GM12878 (cell line): Measurements from ENCODE around the gene EEF2K. TPM values are rescaled to one million over a fixed set of nuclear protein-coding genes. Genes with fewer than 3 reads are reported as not detected.

Experiments
- ATAC-seq: fragments of 200-7000 bp; cut with Tn5 transposase; 3 replicates; pipeline ENCODE4 v1.9.1; 2020; ENCODE audit warnings: mild to moderate bottlenecking, moderate library complexity
- BruUV-seq: library from RNA; stranded (reverse); fragments of 400-500 nt; replicated peaks from 2 replicates; lab custom pipeline; 2021; lab: Mats Ljungman, UMichigan
- CTCF ChIA-PET: fragments of 300-600 bp; sonication (Branson Sonifier 250); formaldehyde crosslinking; extraction: SDS; loops from one replicate; lab custom pipeline; 2021; ENCODE audit warnings: inconsistent platforms; lab: Yijun Ruan, JAX
- POLR2A ChIA-PET: fragments of 350-600 bp; formaldehyde crosslinking; extraction: SDS; loops from one replicate; lab custom pipeline; 2021; ENCODE audit warnings: inconsistent platforms; lab: Charles Lee
- RAD21 ChIA-PET: fragments of 300-600 bp; sonication (Branson Sonifier 250); formaldehyde crosslinking; loops from one replicate; lab custom pipeline; 2023; ENCODE audit warnings: antibody characterized with exemption; ENCODE audit not compliant: unreplicated experiment; lab: Charles Lee
- SMC1A ChIA-PET: fragments of 300-600 bp; sonication (Branson Sonifier 250); formaldehyde crosslinking; loops from one replicate; lab custom pipeline; 2023; ENCODE audit not compliant: unreplicated experiment, uncharacterized antibody; lab: Charles Lee
- DNase-seq: peaks from one replicate; pipeline ENCODE4 v3.0.0-alpha.2; 2011; ENCODE audit warnings: low read depth, low spot score
- FAIRE-seq: peaks from 3 replicates; lab custom pipeline; 2011; peaks lifted over from hg19 to GRCh38; lab: Jason Lieb, UNC
- H2AFZ ChIP-seq: 2 replicates; pipeline ENCODE4 v1.6.0; 2011; ENCODE audit warnings: low read depth, low read length, control low read depth; ENCODE audit not compliant: control insufficient read depth
- H3K27ac ChIP-seq: 2 replicates; pipeline ENCODE4 v1.5.1; 2011; ENCODE audit warnings: control low read depth; ENCODE audit not compliant: control insufficient read depth, insufficient read depth
- H3K27me3 ChIP-seq, 2 experiments: replicated peaks in 1 of 2; 2 replicates each; pipeline versions ENCODE4 v1.6.0 to v1.6.1; 2011; ENCODE audit warnings: low read length in 1 of 2; ENCODE audit not compliant: control insufficient read depth in 2 of 2, insufficient read depth in 2 of 2
- H3K36me3 ChIP-seq, 2 experiments: 2 replicates each; pipeline ENCODE4 v1.5.1; 2011; ENCODE audit warnings: low read length in 1 of 2; ENCODE audit not compliant: control insufficient read depth in 2 of 2, insufficient read depth in 2 of 2
- H3K4me1 ChIP-seq: 2 replicates; pipeline ENCODE4 v1.6.1; 2011; ENCODE audit warnings: mild to moderate bottlenecking, low read length, moderate library complexity, mixed read lengths; ENCODE audit not compliant: control insufficient read depth, insufficient read depth
- H3K4me2 ChIP-seq: 2 replicates; pipeline ENCODE4 v1.6.0; 2011; ENCODE audit warnings: control low read depth; ENCODE audit not compliant: control insufficient read depth, insufficient read depth
- H3K4me3 ChIP-seq: fragments of 200-600 bp; sonication (generic); 2 replicates; pipeline ENCODE4 v1.5.1; 2016
- H3K79me2 ChIP-seq: 2 replicates; pipeline ENCODE4 v1.6.0; 2011; ENCODE audit warnings: low read length; ENCODE audit not compliant: control insufficient read depth, insufficient read depth
- H3K9ac ChIP-seq: 2 replicates; pipeline ENCODE4 v1.8.0; 2011; ENCODE audit warnings: low read length, control low read depth, mixed read lengths; ENCODE audit not compliant: control insufficient read depth, insufficient read depth
- H3K9me3 ChIP-seq: replicated peaks from 3 replicates; pipeline ENCODE4 v1.5.1; 2011; ENCODE audit warnings: mild to moderate bottlenecking, low read length; ENCODE audit not compliant: control insufficient read depth, insufficient read depth
- H4K20me1 ChIP-seq: 2 replicates; pipeline ENCODE4 v1.6.0; 2011; ENCODE audit not compliant: control insufficient read depth, insufficient read depth
- ATF7 ChIP-seq: fragments of 450-650 bp; IDR thresholded peaks from 2 replicates; pipeline ENCODE4 v1.6.1; 2016; ENCODE audit warnings: low read depth, mild to moderate bottlenecking
- NR2F1 ChIP-seq: fragments of 450-650 bp; conservative IDR thresholded peaks from 2 replicates; pipeline ENCODE4 v1.6.1; 2017; ENCODE audit warnings: mild to moderate bottlenecking
- SMAD5 ChIP-seq: IDR thresholded peaks from 2 replicates; pipeline ENCODE4 v1.6.1; 2016; ENCODE audit warnings: antibody characterized with exemption, low read depth
- TCF7 ChIP-seq: IDR thresholded peaks from 2 replicates; pipeline ENCODE4 v1.6.1; 2014; ENCODE audit warnings: antibody characterized with exemption, borderline replicate concordance
- USF1 ChIP-seq: IDR thresholded peaks from 2 replicates; pipeline ENCODE4 v1.6.1; 2011; ENCODE audit warnings: borderline replicate concordance, low read depth, mild to moderate bottlenecking, moderate library complexity, mixed read lengths, low read length; ENCODE audit not compliant: insufficient read depth; ENCODE audit errors: extremely low read length
- WGBS: methylation state at CpG from one replicate; pipeline ENCODE4 v1.1.6; 2016; ENCODE audit warnings: low lambda C conversion rate; ENCODE audit not compliant: insufficient replicate concordance, insufficient coverage; ENCODE audit errors: missing lambda C conversion rate; 5-methylcytosine and 5-hydroxymethylcytosine counted together
- in situ Hi-C: fragments of 300-500 bp; cut with MboI; formaldehyde crosslinking; loops from 9 replicates; pipeline ENCODE4 v1.14.3; 2018; ENCODE audit warnings: mixed read lengths
- intact Hi-C: fragments of 100-400 bp; cut with micrococcal nuclease; formaldehyde crosslinking; loops from one replicate; pipeline ENCODE4 v1.14.2; 2022; ENCODE audit not compliant: unreplicated experiment
- polyA plus RNA-seq, 11 experiments: library from polyadenylated mRNA; depleted of rRNA in 4 of 11; unstranded in 6 of 11; stranded (reverse) in 5 of 11; fragments of >200 nt; fragmentation: Nextera tagmentation in 4 of 11; fragmentation: Illumina TruSeq in 1 of 11; extraction: Ambion mirVana in 4 of 11; extraction: Trizol in 1 of 11; gene quantifications; 1 replicate in 1 of 11; 2 replicates in 10 of 11; pipeline versions ENCODE4 v1.2.1 to v1.2.3, GENCODE V29; 2011 to 2016; ENCODE audit warnings: inconsistent platforms in 2 of 11, missing spikeins in 2 of 11, low read depth in 1 of 11
- total RNA-seq, 4 experiments: library from RNA; depleted of rRNA in 3 of 4; stranded (reverse); fragments of >200 nt in 3 of 4; fragmentation: Illumina TruSeq in 1 of 4; extraction: Trizol in 1 of 4; gene quantifications; 2 replicates each; pipeline versions ENCODE4 v1.2.1 to v1.2.3, GENCODE V29; 2013 to 2021

EEF2K gene
- total and polyA plus RNA-seq, 10 of the 15 experiments (the other 5 are each of a cell fraction or from before 2014, with no cell fraction given), result 2.0 to 29.6 (median 12.2) TPM

GRCh38 chr16:22214889-22215288, 8.8 kb downstream of the EEF2K start:
- H4K20me1 ChIP-seq, result no peaks in the 10 kb centered on the region
- H3K4me1 ChIP-seq, result peaks cover 21% of the 10 kb centered on the region
- intact Hi-C loops (no loop called here), in situ Hi-C loops (no loop called here)
- ATAC-seq (no peak), DNase-seq (no peak), FAIRE-seq (no peak)
- TF ChIP-seq NR2F1 (no peak), SMAD5 (no peak), TCF7 (no peak), USF1 (no peak), ATF7 (no peak)
- ChIA-PET RAD21 (no interaction called here), CTCF (interaction anchor here (0.6 to 0.8 kb wide), 3 partner anchors 9 to 79 kb away, joined by 3 read pairs; no protein-coding TSS in a partner anchor), SMC1A (interaction anchor here (8.2 kb wide), 1 partner anchor 7 kb away, joined by 83 read pairs; the partner anchor contains the start of gene EEF2K), POLR2A (no interaction called here)
- no peaks in the 10 kb centered on the region for H3K27me3 ChIP-seq
- 79% methylated on average over 3 of the region's 3 CpGs for WGBS
- peaks cover 5% of the 10 kb centered on the region for H3K9me3 ChIP-seq
- no peak overlapping the region for H3K4me2 ChIP-seq
- BruUV-seq, result no TSS peak
- no peak overlapping the region for H3K4me3 ChIP-seq
- no peak overlapping the region for H2AFZ ChIP-seq
- H3K79me2 ChIP-seq, result peaks cover 52% of the 10 kb centered on the region
- no peak overlapping the region for H3K9ac ChIP-seq
- peaks cover 10 to 15% of the 10 kb centered on the region in 2 experiments for H3K36me3 ChIP-seq
- no peak overlapping the region for H3K27ac ChIP-seq
